T1000 (cell line): ENCODE results near the gene CDH15.
"Not testable (repeated sequence)": the region's sequence is repeated elsewhere in the genome, so short reads cannot be mapped to it uniquely, and the experiment has no call there.

Experiments used
- DNase-seq: peaks from one replicate; lab custom pipeline; 2025; ENCODE audit warnings: mixed read lengths; lab: John Stamatoyannopoulos, UW

The CDH15 gene

DNA sequence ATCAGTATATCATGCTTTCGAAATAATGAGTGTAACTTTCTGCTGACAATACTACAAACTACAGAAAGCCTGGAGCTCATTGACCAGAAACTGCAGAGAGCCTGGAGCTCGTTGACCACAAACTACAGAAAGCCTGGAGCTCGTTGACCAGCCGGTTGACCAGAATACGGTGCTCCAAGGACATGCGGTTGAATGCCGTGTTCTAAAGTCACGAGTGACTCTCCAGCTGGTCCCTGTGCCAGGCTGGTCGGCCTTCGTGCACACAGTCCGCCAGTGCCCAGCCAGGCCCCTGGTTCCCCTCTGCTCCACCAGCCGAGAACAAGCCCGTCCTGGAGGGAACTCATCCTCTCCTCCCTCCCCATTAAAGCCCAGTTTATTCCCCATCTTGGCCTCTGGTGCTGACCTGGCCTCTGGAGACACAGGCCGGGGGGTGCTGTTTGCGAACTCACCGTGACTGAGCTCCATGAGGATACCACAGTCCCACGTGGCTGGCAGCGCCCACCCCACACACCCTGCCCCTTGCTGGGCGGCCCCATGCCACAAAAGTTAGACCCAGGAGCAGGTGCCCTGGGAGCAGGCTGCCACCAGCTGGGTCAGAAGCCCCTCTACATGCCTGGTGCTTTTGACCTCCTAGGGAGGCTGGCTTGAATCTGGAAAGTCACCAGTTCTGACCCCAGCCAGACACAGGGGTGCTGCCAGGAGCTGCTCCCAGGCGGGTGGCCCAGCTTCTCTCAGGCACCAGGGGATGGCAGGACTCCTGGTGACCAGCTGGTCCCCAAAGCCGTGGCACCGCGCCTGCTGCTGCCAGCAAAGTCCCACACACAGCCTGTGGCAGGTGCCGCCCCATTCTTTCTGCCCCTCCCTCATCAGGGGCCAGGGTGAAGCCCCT lies 15.5 kb upstream of the CDH15 start:
- no peak for DNase-seq

DNA sequence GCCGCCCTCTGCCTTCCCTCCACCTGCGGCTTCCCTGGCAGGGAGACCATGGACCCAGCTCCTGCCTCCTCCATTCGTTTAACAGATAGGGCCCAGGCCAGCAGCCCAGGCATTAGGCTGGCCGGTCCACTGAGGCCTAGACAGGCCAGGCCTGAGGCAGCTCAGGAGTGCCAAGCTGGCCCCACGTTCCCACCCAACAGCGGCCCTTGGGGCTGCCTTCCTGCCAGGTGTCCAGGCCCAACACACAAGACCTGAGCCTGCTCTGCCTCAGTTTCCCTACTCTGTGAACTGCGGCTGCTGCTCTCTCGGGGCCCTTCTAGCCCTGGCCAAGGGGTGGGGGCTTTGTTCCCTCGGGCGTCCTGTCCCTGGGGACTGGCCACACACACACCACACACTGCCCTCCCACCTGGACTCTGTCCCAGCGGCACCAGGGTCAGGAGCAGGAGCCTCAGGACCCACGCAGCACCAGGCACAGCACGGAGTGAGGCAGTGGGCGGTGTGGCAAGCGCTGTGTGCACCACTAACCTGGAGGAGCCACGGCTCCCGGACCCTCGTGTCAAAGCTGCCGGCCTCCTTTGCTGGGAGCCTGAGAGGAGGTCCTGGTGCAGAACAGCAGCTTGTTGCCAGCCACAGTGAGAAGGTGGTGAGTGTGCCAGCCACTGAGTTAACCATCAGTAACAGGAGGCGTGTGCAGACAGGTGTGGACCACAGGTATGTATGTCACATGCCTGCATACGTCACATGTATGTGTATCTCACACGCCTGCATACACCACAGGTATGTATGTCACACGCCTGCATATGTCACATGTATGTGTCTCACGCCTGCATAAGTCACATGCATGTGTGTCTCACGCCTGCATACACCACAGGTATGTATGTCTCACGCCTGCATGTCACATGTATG lies 14.6 kb upstream of the CDH15 start:
- no peak for DNase-seq

DNA sequence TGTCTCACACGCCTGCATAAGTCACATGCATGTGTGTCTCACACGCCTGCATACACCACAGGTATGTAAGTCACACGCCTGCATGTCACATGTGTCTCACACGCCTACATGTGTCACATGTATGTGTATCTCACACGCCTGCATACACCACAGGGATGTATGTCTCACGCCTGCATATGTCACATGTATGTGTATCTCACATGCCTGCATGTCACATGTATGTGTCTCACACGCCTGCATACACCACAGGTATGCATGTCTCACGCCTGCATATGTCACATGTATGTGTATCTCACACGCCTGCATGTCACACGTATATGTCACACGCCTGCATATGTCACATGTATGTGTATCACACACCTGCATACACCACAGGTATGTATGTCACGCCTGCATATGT lies 13.8 kb upstream of the CDH15 start:
- DNase-seq = no peak

DNA sequence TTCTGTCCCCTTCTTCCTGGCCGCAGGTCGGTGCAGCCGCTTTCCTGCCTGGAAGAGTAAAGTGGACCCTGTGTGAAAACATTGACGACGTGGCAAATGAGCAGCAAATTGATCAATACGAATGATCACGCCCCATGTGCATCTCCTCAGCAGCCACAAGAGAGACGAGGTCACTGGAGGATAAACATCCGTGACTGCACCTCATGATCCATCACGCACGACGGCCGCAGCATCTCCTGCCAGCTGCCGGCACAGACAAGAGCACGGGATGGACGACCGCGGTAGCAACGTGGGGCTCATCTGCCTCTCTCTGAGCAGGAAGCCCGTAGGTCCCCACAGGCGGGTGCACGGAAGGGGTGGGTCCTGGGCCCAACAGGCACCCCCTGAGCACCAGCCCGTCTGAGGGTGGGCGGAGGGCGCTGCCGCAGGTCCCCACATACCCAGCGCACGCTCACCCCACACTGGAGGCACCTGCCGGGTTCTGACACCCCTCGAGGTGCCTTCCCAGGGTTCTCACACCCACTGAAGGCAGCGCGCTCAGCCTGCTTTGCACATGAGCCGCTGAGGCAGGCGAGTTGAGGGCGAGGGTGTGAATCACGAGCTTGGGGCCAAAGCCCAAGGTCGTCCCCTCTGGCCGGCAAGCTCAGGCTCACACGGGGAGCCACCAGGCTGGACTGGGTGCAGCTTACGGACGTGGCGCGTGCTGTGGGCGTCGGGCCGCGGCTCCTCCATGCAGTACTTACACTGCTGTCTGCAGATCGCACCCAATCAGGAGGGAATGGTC lies 12.3 kb upstream of the CDH15 start:
- no peak for DNase-seq

DNA sequence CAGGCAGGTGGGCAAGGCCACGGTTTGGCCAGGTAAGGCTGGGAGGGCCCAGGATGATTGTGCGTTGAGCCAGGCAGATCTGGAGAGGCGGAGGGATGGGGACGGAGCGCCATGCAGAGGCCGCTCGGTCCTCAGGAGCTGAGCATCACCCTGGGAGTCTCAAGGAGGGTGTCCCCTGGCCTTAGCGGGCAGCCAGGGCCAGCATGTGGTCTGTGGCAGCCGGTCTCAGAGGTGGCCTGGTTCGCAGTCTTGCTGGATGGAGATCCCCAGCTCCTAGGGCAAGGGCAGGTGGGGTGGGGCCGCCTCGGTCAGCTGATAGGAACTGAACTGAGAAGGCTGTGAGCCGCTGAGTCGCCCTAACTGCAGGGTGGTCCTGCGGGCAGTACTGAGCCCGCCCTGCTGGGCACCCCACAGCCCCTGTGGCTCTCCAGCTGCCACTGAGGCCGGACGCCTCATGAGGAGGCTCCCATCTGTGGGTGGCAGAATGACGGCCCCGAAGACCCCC lies 11.6 kb upstream of the CDH15 start:
- DNase-seq = no peak

DNA sequence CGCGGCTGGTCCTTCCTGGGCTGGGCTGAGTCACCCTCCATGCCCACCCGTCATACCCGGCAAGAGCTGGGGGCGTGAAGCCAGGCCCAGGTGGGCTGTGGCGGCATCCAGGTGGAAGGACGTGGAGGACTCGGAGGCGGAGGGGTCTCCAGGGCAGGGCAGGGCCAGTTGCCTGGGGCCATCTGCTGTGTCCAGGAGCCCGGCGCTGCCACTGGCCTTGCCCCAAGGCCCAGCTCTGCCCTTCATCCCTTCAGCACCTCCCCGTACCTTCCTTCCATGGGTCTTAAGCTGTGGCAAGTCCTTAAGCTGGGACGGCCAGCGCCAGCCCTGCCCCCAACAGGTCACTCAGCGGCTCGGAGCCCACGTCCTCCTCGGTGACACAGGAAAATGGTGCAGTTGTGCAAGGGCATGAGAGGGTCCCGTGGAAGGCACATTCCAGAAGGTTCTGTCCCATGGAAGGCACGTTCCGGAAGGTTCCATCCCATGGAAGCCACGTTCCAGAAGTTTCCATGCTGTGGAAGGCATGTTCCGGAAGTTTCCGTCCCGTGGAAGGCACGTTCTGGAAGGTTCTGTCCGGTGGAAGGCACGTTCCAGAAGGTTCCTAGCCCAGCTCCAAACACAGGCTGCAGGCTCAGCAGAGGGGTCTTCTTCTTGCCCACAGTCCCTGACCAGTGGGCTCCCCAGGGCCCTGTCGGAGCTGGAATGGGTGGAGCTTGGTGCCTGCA lies 10.4 kb upstream of the CDH15 start:
- no peak for DNase-seq

DNA sequence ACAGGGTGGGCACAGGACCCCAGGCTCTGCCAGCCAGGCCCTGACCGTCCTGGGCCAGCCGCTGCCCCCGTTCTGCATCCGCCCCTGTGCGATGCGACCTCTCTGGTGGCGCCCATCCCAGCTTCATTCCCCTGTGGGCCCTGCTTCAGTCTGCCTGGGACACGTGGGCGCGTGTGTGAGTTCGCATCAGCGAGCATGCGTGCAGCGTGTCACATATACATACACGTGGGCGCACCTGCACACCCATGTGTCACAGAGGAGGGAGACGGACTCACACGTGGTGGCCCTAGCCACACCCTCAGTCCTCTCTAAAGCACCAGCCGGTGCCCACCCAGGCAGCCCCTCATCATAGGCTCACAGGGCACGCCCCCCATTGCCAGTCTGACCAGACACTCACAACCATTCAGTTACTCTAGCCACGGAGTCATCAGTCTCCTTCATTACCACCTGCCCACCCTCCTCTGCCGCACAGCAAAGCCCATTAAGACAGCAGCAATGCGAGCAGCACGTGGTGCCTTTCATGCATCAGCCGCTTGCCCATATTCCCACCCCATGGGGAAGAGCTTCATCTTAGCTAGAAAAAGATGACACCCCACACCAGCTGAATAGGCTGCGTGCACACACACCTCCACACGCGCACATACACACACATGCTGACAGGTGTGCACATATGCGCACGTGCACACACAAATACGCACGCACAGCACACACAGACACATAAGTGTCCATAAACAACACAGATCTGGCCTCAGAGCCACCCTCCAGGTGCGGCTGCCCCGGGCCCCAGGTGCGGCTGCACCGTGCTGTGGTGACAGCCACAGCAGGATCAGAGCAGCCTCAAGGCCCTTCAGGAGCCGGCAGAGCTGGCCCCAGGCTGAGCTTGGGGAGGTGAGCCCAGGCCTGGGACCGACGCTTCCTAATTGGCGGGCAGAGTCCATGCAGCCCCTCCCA lies 9.5 kb upstream of the CDH15 start:
- DNase-seq = no peak

DNA sequence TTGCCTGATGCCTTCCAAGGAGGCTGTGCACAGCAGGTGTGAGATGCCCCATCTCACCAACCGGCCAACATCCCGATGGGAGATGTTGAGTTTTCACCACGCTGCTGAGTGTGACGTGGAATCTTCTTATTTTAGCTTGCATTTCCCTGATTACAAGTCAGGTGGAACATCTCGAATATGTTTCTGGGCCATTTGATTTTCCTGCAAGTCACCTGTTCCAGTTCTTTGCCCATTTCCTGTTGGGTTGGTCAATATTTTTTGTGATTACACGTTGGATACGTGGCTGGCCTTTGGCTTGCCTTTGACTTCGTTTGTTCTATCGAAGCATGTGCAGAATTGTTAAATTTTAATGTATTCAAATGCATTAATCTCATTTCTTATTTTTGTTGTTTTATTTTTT lies 8.3 kb upstream of the CDH15 start:
- DNase-seq = no peak

DNA sequence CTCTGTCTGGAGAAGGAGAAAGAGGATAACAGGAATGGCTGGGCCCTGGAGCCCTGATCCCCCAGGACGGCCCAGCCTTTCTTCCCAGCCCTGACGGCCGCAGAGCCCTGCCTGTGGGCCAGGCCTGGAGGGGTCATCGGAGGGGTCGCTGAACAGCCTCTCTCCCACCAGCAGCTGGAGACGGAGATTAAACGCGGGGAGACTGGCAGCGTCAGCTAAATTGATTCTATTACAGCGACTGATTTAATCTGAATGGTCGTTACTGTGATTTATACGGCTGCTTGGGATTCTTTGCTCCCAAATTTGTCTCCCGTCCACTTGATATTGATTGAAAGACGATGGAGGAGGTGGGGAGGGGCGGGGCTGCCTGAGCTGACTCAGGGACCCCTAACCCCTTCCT lies 7.1 kb upstream of the CDH15 start:
- DNase-seq = no peak

DNA sequence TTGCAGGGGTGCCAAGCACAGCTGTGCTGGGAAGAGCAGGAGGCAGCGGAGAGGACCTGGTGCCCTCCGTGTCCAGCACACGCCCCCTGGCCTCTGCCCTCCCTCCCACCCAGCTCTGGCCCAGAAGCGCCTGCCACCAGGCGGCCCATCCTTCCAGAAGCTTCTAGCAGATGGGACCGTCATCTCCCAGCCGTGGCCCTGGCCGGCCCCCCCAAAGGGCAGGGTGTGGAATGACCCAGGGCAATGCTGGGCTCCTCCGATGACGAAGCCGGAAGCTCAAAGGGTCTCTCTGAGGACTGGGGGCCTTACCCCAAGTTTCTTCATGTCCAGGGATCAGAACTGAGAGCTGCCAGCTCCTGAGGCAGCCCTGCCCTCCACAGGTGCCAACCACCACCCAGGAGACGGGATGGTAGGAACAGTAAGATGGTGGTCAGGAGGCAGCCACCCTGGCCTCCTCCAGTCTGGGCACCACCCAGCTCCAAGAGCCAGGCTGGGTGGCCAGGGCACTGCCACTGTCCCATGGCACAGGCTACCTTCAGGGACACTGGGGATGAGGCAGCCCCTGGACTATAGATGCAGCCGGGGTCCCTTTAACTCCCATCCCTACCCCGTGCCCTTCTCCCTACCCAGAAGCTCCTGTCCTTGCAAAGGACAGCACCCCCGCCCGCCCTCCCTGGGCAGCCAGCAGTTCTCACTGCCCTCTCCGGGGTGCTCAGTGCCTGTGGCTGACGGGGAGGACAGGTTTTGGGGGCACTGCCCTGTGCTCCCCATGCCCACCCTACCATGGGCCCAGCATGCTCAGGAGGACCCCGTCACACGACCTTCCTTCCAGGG lies 6.5 kb upstream of the CDH15 start:
- no peak for DNase-seq

DNA sequence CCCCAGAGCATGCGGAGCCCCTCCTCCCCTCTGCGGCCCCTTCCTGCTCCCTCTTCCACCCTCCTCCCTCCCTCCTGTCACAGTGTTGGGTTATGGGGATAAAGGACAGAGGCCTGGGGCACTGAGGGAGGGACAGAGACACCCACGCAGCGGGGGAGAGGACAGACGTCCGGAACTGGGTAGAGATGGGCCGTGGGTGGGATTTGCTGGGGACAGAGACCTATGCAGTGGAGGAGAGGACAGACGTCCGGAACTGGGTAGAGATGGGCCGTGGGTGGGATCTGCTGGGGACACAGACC lies 5.9 kb upstream of the CDH15 start:
- DNase-seq = not testable (repeated sequence)

DNA sequence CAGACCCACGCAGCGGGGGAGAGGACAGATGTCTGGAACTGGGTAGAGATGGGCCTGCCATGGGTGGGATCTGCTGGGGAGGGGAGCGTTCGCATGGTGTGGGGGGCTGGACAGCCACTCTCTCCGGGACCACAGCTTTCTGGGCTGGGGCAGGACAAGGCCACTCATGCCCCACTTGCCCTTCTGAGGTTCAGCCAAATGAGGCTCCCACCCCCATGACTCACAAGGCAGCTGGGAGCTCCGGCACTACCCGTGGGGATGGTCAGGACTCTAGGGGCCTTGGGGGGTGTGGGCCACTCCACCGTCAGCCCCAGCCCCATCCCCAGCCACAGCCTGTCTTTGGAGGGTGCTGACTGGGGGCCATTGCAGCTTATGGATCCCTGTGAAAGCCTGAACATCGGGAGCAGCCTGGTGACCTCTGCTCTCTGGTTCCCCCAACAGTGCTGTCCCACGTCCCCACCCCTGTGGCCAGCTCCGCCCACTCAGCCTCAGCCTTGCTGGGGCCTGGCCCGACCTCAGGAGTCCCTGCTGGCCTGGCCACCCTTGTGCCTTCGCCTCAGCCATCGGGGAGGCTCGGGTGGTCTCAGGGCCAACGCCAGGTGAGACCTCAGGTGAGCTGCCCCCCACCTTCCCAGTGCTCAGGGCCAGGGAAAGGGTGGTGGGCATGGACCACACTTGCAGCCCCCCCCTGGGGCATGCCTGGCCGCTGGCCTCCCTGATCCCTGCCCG lies 4.7 kb upstream of the CDH15 start:
- no peak for DNase-seq

DNA sequence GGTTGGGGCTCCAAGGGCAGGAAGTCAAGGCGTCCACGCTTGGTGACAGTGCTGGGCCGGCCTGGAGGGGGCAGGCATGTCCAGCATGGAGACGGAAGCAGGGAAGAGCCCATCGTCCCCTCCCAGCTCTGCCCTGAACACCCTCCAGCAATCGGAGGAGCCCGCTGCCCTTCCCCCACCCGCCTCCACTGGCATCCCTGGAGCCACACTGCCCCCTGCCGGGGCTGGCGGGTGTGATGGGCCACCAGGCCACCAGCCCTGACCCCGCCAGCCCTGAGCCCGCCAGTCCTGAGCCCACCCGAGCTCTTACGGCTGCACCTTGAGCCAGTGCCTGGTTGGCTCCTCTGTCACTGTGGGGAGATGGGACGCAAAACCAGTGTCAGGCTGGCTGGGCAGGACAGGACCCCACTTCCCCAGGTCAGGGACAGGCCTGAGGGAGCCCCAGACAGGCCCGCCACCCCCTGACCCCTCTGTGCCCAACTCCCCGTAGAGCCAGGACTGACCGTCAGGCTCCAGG lies 4.1 kb upstream of the CDH15 start:
- peak; percentile 41 for DNase-seq

DNA sequence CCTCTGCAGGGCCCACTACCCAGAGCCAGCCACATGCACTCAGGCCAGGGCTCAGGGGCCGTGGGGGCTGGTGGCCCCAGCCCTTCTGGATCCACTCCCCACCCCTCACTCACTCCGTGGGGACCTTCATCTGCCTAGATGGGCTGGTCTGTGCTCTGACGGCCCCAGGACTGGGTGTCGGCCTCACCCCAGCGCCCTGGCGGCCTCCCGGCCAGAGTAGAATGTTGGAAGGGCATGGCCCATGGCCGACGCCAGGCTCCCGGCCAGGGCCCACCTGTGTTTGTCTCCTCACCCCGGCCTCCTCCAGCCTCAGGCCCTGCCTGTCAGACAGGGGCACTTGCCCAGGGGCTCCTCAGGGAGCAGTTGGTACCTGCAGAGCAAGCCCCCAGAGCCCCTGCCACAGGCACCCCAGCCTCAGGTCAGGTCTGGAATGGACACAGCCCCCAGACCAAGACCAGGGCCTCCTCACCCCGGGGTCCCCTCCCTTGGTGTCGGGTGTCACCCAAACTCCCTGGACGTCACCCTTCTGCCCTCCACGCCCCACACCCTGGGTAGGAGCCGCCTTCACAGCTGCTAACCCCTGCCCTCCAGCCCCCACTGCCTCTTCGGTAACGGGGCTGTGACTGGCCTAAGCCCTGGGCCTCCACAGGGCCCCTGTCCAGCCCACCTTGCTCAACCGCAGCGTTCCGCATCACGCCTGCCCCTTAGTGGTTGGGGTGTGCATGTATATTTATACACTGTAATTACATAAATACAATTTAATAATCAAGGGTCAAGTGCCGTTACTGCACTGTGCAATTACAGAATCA lies 3.0 kb upstream of the CDH15 start:
- no peak for DNase-seq

DNA sequence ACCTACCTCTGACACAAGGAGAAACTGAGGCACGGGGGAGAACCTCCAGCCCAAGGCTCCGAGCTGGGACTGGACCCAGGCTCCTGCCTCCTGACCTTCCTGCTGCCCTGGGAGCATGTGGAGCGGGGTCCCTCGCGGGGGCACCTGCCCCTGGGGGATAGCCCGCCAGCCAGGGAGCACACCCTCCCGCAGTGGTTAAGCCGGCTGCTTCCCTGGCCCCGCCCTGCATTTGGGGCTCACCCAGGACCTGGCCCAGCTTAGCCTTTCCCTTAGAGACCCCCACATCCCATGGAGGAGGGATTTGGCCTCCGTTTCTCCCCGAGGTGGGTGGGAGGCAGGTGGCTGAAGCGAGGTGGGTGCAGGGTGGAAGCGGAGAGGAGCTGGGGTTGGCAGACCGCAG lies 1.8 kb upstream of the CDH15 start:
- DNase-seq = no peak

DNA sequence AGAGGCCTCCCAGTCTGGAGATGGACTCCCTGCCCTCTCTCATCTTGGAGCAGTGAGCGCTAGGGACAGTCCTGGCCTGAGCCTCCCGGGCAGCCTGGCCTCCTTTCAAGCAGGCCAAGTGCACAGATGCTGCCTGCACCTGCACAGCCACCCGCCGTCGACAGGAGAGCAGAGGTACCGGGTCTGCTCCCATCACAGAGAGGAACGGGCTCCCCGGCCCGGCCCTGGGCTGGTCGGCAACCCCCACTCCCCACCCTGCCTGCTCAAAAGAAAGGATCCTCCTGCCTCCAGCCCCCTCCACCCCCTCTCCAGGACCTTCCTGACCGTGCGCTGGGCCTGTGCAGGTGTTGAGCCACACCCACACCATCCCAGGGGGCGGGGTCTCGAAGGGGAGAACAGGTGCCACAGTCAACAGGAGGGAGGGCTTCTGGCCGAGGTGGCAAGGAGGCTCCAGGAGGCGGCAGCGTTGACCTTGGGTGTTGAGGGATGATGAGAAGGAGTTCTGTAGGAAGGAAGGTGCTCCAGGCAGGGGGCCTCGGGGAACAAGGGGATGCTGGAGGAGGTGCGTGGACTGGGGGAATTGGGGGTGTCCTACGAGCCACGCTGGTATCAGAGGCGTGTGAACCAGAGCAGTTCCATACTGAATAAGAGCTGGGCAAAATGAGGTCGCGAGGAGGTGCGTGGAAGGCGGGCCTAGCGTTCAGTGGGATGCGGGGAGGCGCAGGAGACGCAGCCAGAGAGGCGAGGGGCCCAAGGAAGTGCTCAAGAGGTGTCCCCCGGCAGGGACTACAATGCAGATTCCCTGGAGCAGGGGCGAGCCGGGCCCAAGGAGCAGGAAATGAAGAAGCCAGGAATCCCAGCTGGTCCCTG lies 967 bp upstream of the CDH15 start:
- DNase-seq = no peak

DNA sequence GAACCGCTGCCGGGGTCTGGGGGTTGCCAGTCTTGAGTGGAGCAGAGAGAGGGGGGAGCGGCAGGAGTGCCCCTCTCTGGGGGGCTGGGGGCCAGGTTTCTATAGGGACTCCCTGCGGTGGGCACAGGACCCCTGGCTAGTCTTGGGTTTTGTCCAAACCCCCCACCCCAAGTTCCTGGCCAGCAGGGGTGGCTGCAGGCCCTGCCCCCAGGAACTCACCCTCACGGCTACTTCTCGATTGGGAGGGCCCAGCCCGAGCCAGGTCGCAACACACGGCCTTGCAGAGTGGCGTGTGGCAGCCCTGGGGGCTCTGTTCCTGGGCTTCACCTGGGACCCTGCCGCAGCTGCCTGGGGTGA lies 601 bp downstream of the CDH15 start:
- no peak for DNase-seq
